A673 (cell line): ENCODE results near the gene DIPK1A. TPM values are rescaled to one million over a fixed set of nuclear protein-coding genes. Genes with fewer than 3 reads are reported as not detected.

ENCODE experiments used
- BruUV-seq: library from RNA; stranded (reverse); fragments of 400-500 nt; replicated peaks from 2 replicates; lab custom pipeline; 2021; lab: Mats Ljungman, UMichigan
- CTCF ChIA-PET: fragments of 300-600 bp; sonication (Branson Sonifier 250); formaldehyde crosslinking; loops from one replicate; lab custom pipeline; 2022; ENCODE audit warnings: antibody characterized with exemption; lab: Charles Lee
- POLR2A ChIA-PET: fragments of 300-600 bp; sonication (Branson Sonifier 250); formaldehyde crosslinking; loops from one replicate; lab custom pipeline; 2022; ENCODE audit warnings: antibody characterized with exemption; ENCODE audit not compliant: low non-redundant PET; lab: Charles Lee
- DNase-seq: peaks from one replicate; pipeline ENCODE4 v3.0.0-alpha.2; 2015; ENCODE audit warnings: low spot score
- H3K27ac ChIP-seq: fragments of 200-600 bp; sonication (generic); 2 replicates; pipeline ENCODE4 v1.5.1; 2016; ENCODE audit warnings: mixed run types, low read depth, mild to moderate bottlenecking, mixed read lengths, antibody characterized with exemption, low read length; ENCODE audit not compliant: poor library complexity, severe bottlenecking
- H3K27me3 ChIP-seq: fragments of 200-600 bp; sonication (generic); replicated peaks from 2 replicates; pipeline ENCODE4 v1.6.1; 2017; ENCODE audit warnings: mixed run types, low read depth, mild to moderate bottlenecking, mixed read lengths, antibody characterized with exemption, low read length; ENCODE audit not compliant: insufficient read depth, poor library complexity
- H3K36me3 ChIP-seq: fragments of 200-600 bp; sonication (generic); 2 replicates; pipeline ENCODE4 v1.6.1; 2016; ENCODE audit warnings: mixed run types, mild to moderate bottlenecking, mixed read lengths, antibody characterized with exemption, low read length; ENCODE audit not compliant: insufficient read depth, poor library complexity, severe bottlenecking
- H3K4me1 ChIP-seq: fragments of 200-600 bp; sonication (generic); 2 replicates; pipeline ENCODE4 v1.6.1; 2017; ENCODE audit warnings: mixed run types, mild to moderate bottlenecking, mixed read lengths, antibody characterized with exemption, low read length; ENCODE audit not compliant: insufficient read depth, poor library complexity, severe bottlenecking
- H3K4me3 ChIP-seq: fragments of 200-600 bp; sonication (generic); 2 replicates; pipeline ENCODE4 v1.5.1; 2016; ENCODE audit warnings: low read depth, mixed run types, mild to moderate bottlenecking, mixed read lengths, low read length; ENCODE audit not compliant: poor library complexity, severe bottlenecking
- H3K9me3 ChIP-seq: fragments of 200-600 bp; sonication (generic); 2 replicates; pipeline ENCODE4 v1.6.1; 2016; ENCODE audit warnings: mixed run types, low read depth, mild to moderate bottlenecking, mixed read lengths, antibody characterized with exemption, low read length; ENCODE audit not compliant: poor library complexity, severe bottlenecking
- EZH2 ChIP-seq: fragments of 200-600 bp; sonication (generic); IDR thresholded peaks from 2 replicates; pipeline ENCODE4 v1.6.1; 2017; ENCODE audit warnings: borderline replicate concordance, low read depth, mild to moderate bottlenecking, mixed read lengths, antibody characterized with exemption, low read length; ENCODE audit not compliant: poor library complexity, severe bottlenecking
- intact Hi-C: fragments of 100-400 bp; cut with micrococcal nuclease; formaldehyde crosslinking; loops from one replicate; pipeline ENCODE4 v1.10.0; 2022; ENCODE audit not compliant: unreplicated experiment
- total RNA-seq: library from RNA; stranded (reverse); gene quantifications from 2 replicates; pipeline ENCODE4 v1.2.3, GENCODE V29; 2021
- TF ChIP-seq, protein P1 (sequence below): fragments of 300-800, 200-600 bp; sonication (generic); conservative IDR thresholded peaks from 2 replicates; pipeline ENCODE4 v1.5.1; 2017; ENCODE audit warnings: low read depth, mild to moderate bottlenecking, antibody characterized with exemption, low read length, moderate library complexity, mixed read lengths

The DIPK1A gene
- total RNA-seq, 1 experiment from 2014 or later, result 10.9 TPM

- Histone ChIP-seq H3K4me1 (peaks cover 5% of the 10 kb centered on the region), H3K36me3 (no peaks in the 10 kb centered on the region), H3K27me3 (no peaks in the 10 kb centered on the region), H3K9me3 (no peaks in the 10 kb centered on the region), H3K27ac (no peak overlapping the region), H3K4me3 (no peak overlapping the region)
- intact Hi-C loops, result loop anchor here (5.0 kb wide), 1 partner anchor 82 kb away; no protein-coding TSS in a partner anchor
- ChIA-PET CTCF (interaction anchor here (1.5 kb wide), 1 partner anchor 30 kb away, joined by 4 read pairs; no protein-coding TSS in a partner anchor), POLR2A (no interaction called here)
- TF ChIP-seq EZH2, result no peak
- TF ChIP-seq, protein P1, sequence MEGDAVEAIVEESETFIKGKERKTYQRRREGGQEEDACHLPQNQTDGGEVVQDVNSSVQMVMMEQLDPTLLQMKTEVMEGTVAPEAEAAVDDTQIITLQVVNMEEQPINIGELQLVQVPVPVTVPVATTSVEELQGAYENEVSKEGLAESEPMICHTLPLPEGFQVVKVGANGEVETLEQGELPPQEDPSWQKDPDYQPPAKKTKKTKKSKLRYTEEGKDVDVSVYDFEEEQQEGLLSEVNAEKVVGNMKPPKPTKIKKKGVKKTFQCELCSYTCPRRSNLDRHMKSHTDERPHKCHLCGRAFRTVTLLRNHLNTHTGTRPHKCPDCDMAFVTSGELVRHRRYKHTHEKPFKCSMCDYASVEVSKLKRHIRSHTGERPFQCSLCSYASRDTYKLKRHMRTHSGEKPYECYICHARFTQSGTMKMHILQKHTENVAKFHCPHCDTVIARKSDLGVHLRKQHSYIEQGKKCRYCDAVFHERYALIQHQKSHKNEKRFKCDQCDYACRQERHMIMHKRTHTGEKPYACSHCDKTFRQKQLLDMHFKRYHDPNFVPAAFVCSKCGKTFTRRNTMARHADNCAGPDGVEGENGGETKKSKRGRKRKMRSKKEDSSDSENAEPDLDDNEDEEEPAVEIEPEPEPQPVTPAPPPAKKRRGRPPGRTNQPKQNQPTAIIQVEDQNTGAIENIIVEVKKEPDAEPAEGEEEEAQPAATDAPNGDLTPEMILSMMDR, result no peak
- no TSS peak for BruUV-seq
- DNase-seq, result no peak
Measured at GRCh38 chr1:92964316-92964715, 3.1 kb upstream of the DIPK1A start.

GRCh38 chr1:92961896-92962752 lies 862 bp upstream of the DIPK1A start:
- Histone ChIP-seq H3K27me3 (no peaks in the 10 kb centered on the region), H3K36me3 (no peaks in the 10 kb centered on the region), H3K27ac (peak overlapping the region; percentile 81), H3K4me1 (peaks cover 12% of the 10 kb centered on the region), H3K9me3 (no peaks in the 10 kb centered on the region), H3K4me3 (peak overlapping the region; percentile 88)
- POLR2A ChIA-PET, result interaction anchor here (0.6 to 1.1 kb wide), 2 partner anchors 116 to 156 kb away, joined by 3 to 5 read pairs; no protein-coding TSS in a partner anchor
- intact Hi-C loops, result loop anchor here (5.0 kb wide), 1 partner anchor 80 kb away; no protein-coding TSS in a partner anchor
- CTCF ChIA-PET, result interaction anchor here (0.6 to 1.9 kb wide), 5 partner anchors 12 to 540 kb away, joined by 3 to 8 read pairs (median 7); no protein-coding TSS in a partner anchor
- TF ChIP-seq, protein P1, result no peak
- no peak for TF ChIP-seq EZH2
- peak; percentile 90 for DNase-seq
- no TSS peak for BruUV-seq

GRCh38 chr1:92960395-92961130 lies 699 bp downstream of the DIPK1A start:
- peak overlapping the region; percentile 76 for H3K27ac ChIP-seq
- no TSS peak for BruUV-seq
- TF ChIP-seq, protein P1, result peak; percentile 85
- TF ChIP-seq EZH2, result no peak
- H3K4me3 ChIP-seq, result peak overlapping the region; percentile 88
- no peaks in the 10 kb centered on the region for H3K9me3 ChIP-seq
- H3K4me1 ChIP-seq, result peaks cover 21% of the 10 kb centered on the region
- CTCF ChIA-PET, result interaction anchor here (0.6 to 1.5 kb wide), 3 partner anchors 33 to 102 kb away, joined by 3 to 5 read pairs (median 4); no protein-coding TSS in a partner anchor
- intact Hi-C loops, result loop anchor here (1.0 to 5.0 kb wide), 2 partner anchors 78 to 101 kb away; no protein-coding TSS in a partner anchor
- no peaks in the 10 kb centered on the region for H3K36me3 ChIP-seq
- no peaks in the 10 kb centered on the region for H3K27me3 ChIP-seq
- DNase-seq, result peak; percentile 91
- POLR2A ChIA-PET, result no interaction called here
